Activated CD8-positive, alpha-beta memory T cell treated with anti-CD3 and anti-CD28 coated beads for 1 hour (primary cell): ENCODE measurements around the gene CELF4.

ENCODE experiments used
- DNase-seq, 2 donors: peaks; one replicate each; pipeline ENCODE4 v3.0.0-alpha.2; 2020; ENCODE audit warnings: low read depth in 1 of 2; ENCODE audit errors: extremely low read depth in 1 of 2

The CELF4 gene

GRCh38 chr18:37270038-37270665, 295.4 kb downstream of the CELF4 start:
- DNase-seq: no peak

GRCh38 chr18:37266290-37266689, 299.3 kb downstream of the CELF4 start:
- DNase-seq: no peak

- DNase-seq: no peak
Measured at GRCh38 chr18:37265382-37265781, 300.2 kb downstream of the CELF4 start.

- no peak for DNase-seq
Measured at GRCh38 chr18:37264956-37265355, 300.6 kb downstream of the CELF4 start.

- DNase-seq: no peak
Measured at GRCh38 chr18:37261988-37262387, 303.6 kb downstream of the CELF4 start.

- DNase-seq: no peak
Measured at GRCh38 chr18:37261246-37261840, 304.3 kb downstream of the CELF4 start.

GRCh38 chr18:37260367-37261093, 305.1 kb downstream of the CELF4 start:
- no peak for DNase-seq

GRCh38 chr18:37259711-37260110, 305.9 kb downstream of the CELF4 start:
- DNase-seq: no peak

GRCh38 chr18:37258819-37259218, 306.8 kb downstream of the CELF4 start:
- no peak for DNase-seq

- no peak for DNase-seq
Measured at GRCh38 chr18:37258131-37258530, 307.5 kb downstream of the CELF4 start.

- DNase-seq: no peak
Measured at GRCh38 chr18:37254973-37255372, 310.6 kb downstream of the CELF4 start.

- no peak for DNase-seq
Measured at GRCh38 chr18:37254236-37254754, 311.3 kb downstream of the CELF4 start.

GRCh38 chr18:37253394-37254235, 312.0 kb downstream of the CELF4 start:
- no peak for DNase-seq

- DNase-seq: no peak
Measured at GRCh38 chr18:37252854-37253393, 312.7 kb downstream of the CELF4 start.

- DNase-seq: no peak
Measured at GRCh38 chr18:37252342-37252741, 313.3 kb downstream of the CELF4 start.

GRCh38 chr18:37251679-37252078, 313.9 kb downstream of the CELF4 start:
- no peak for DNase-seq

GRCh38 chr18:37249895-37250618, 315.5 kb downstream of the CELF4 start:
- no peak for DNase-seq

GRCh38 chr18:37249171-37249886, 316.3 kb downstream of the CELF4 start:
- no peak for DNase-seq

- no peak for DNase-seq
Measured at GRCh38 chr18:37248281-37248680, 317.3 kb downstream of the CELF4 start.
